GM18505 (cell line): Measurements from ENCODE around the gene XXYLT1.

ENCODE experiments used
- ATAC-seq: cut with Tn5 transposase; IDR thresholded peaks from one replicate; pipeline ENCODE4 v1.9.1; 2021; ENCODE audit not compliant: unreplicated experiment
- POLR2A ChIP-seq: IDR thresholded peaks from 4 replicates; pipeline ENCODE4 v1.6.1; 2011; ENCODE audit warnings: borderline replicate concordance; ENCODE audit not compliant: insufficient read depth, insufficient read length; ENCODE audit errors: extremely low read depth

XXYLT1 gene

DNA sequence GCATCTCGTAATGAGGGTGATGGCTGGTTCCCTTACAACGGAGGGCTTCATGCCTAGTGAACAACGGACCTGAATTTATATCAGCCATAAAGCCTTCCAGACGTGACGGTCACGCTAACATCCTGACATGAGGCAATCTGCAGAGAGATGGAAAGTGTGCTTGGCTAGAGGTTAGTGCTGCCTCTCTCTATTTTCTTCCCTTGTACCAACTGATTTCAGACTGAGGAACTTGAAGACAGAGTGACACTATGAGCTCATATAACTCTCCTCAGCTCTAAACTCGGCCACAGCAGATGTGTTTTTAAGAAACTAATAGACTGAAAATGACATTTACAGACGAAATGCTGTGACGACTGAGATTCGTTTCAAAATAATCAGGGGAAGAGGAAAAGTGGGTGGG lies 122.4 kb downstream of the XXYLT1 start:
- ATAC-seq: no peak
- TF ChIP-seq POLR2A: no peak

DNA sequence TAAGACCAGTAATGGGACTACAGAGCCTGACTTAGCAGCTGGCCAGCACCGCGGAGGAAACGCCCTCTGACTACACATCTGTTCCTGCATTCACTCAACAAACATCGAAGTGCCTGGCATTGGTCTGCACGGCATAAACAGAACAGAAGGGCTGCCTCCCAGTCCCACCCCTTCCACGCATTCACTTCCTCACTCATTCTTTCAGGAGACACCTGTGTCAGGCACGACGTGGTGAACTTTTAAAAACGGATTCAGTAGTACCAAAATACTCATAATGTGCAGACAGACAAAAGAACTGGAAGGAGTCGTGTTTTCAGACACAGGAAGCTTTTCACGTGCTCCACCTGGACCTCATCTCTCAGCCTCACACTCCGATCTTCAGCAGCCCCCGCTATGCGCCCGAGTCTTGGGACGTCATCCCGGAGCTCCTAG lies 123.3 kb downstream of the XXYLT1 start:
- TF ChIP-seq POLR2A: peak; percentile 52
- ATAC-seq: peak; percentile 66

DNA sequence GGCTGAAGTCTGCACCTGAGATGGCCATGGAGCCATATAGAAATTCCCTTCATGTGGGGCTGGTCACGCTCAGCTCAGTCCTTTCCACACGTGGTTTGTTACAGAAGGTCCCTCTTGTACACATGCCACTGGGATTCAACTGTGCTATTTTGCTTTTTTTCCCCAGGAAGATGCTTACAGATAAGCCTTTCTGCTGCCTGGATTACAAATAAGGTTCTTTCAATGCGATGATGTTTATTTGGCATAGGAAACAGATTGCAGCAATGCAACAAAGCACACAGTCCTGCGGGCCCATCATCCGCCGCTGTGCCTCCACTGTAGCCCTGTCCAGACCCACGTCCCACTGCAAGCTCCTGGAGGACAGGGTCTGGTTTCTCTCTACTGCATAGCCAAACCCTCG lies 124.8 kb downstream of the XXYLT1 start:
- TF ChIP-seq POLR2A: no peak

DNA sequence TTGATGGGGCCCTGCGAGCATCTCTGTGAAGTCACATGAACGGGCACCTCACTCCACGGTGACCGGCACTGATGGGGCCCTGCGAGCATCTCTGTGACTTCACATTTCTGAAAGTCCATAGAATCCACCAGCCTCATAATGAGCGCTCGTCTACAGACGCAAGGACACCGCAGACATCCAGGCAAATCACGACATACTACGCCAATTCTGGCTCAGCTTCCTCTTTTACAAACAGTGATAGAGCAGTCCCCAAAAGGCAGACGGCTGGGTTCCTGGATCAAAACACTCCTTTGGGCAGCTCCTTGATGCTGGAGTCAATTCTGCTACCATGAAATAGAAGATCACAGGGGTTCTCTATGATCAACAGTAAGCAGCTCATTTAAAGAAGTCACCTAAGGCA lies 125.4 kb downstream of the XXYLT1 start:
- no peak for TF ChIP-seq POLR2A

More for the DNA sequence above, 124.8 kb downstream of the XXYLT1 start:
- ATAC-seq: no peak

DNA sequence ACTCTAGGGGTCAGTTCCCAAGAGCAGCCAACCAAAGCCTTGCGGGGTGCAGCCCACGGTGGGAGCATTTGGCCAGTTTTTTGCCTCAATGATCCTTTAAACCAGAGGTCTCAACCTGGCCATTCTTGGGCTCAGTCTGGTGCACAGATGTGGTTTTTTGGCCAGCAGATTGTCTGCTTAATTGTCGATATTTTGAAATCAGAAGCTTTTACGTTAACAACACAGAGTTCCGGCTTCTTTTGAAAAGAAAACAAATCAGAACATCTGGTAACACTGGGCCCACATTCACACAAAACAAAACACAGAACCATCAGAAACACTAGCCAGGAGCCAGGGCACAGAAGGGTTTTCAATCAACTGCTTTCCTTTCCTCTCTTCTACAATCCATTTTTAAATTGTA lies 127.7 kb downstream of the XXYLT1 start:
- ATAC-seq: no peak
- TF ChIP-seq POLR2A: no peak

More for the DNA sequence above, 125.4 kb downstream of the XXYLT1 start:
- no peak for ATAC-seq

DNA sequence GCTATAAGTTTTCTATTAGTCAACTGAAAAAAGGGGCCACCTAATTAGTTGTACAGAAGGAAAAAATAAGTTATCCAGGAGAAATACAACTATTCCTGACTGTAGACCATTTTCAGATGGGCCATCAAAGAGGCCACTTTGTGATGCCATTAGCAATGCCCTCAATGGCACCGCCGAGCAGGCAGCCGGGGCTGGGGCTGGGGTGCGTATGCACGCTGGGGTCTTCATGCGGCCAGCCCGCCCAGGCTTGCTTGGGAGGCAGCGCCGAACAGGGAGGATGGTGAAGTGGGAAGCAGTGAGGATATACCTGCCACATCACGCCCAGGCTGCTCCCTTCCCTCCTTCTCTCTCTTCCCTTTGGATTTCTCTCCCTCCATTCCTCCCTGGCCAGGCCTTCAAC lies 128.4 kb downstream of the XXYLT1 start:
- TF ChIP-seq POLR2A: no peak
- no peak for ATAC-seq

DNA sequence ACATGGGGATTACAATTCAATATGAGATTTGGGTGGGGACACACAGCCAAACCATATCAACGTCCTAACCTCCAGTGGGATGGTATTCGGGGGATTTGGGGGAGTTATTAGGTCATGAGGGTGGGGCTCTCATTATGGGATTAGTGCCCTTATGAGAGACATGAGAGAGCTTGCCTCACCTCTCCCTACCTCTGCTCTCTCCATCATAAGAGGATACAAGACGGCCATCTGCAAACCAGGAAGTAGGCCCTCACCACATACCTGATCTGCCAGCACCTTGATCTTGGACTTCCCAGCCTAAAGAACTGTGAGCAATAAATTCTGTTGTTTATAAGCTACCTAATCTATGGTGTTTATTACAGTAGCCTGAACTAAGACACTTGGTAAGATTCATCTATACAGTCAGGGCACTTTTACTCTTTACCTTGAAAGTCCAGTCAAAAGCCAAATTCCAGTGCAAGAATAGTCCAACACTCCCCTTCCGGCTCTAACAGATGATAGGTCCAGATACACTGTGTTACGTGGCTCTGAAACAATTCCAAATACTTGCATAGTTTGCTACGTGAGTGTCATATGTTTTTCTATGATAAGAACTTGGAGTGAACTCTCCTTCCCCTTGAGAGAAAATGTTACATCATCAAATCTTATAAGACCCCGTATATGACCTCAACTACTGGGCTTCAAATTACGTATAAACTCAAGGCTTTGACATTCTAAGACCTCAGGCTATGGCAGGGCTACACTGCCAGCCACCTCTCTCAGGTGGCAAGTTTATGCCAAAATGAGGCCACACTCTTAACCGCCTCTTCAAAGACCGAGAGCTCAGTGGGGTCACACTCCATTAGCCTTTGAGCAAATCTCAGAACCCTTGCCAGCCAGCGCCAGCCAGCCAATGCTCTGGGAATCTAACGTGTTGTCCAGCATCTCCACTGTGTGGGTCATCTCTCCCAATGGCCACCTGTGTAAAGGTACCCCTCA lies 129.9 kb downstream of the XXYLT1 start:
- TF ChIP-seq POLR2A: no peak
- ATAC-seq: no peak

DNA sequence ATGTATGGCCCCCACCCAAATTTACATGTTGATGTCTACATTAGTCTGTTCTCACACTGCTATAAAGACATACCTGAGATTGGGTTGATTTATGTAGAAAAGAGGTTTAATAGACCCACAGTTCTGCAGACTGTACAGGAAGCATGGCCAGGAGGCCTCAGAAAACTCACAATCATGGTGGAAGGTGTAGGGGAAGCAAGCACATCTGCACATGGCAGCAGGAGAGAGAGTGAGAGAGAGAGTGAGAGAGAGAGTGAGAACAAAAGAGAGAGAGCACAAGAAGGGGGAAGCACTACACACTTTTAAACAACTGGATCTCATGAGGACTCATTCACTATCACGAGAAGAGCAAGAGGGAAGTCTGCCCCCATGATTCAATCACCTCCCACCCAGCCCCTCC lies 130.5 kb downstream of the XXYLT1 start:
- no peak for TF ChIP-seq POLR2A
- no peak for ATAC-seq

DNA sequence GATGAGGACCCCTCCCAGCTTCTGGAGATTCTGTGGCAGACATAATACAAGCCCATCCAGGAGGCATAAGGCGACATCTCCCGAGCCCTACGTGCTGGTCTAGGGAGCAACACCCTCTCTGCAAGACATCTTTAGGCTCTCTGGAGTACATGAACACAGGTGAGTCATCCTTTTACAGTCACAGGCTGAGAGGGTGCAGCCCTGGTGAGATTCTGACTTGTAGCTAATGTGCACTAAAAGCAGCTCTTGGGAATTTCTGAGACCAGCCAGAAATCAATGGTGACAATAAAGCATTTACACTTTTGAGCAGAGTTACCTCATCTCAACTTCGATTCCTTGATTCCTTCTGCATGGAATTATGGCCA lies 131.1 kb downstream of the XXYLT1 start:
- no peak for TF ChIP-seq POLR2A
- no peak for ATAC-seq

DNA sequence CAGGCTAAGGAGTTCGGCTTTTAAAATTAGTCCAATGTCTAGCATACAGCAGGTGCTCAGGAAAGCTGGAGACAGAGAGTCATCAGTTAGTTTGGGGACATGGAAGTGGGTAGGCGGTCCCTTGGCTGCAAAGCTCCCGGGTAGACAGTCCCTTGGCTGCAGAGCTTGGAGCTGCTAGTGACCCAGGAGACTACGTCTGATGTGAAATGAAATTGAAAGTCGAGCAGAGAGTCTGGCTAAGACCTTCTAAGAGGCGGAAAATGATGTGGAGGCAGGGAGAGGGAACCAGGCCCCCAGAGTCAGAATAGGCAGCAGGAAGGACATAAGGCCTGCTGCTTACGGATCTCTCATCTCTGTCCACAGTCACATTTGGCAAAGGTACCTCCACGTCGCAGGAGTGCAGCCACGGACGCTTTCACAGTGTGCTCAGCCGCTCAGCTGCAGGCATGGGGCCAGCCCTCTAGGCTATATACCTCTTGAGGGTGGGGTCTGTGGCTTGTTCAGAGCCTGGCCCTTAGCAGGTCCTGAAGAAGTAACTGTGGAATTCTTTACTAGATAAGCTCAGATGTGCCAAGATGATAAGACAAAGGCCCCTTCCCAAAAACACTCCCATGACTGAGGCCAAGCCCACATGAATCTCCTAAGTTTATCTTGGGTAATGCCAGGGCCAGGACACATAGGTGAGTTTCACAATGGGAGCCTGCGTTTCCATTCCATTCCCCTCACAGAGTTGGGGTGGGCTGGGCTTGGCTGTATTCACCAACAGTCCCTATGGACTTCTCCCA lies 131.7 kb downstream of the XXYLT1 start:
- TF ChIP-seq POLR2A: peak; percentile 40
- no peak for ATAC-seq

DNA sequence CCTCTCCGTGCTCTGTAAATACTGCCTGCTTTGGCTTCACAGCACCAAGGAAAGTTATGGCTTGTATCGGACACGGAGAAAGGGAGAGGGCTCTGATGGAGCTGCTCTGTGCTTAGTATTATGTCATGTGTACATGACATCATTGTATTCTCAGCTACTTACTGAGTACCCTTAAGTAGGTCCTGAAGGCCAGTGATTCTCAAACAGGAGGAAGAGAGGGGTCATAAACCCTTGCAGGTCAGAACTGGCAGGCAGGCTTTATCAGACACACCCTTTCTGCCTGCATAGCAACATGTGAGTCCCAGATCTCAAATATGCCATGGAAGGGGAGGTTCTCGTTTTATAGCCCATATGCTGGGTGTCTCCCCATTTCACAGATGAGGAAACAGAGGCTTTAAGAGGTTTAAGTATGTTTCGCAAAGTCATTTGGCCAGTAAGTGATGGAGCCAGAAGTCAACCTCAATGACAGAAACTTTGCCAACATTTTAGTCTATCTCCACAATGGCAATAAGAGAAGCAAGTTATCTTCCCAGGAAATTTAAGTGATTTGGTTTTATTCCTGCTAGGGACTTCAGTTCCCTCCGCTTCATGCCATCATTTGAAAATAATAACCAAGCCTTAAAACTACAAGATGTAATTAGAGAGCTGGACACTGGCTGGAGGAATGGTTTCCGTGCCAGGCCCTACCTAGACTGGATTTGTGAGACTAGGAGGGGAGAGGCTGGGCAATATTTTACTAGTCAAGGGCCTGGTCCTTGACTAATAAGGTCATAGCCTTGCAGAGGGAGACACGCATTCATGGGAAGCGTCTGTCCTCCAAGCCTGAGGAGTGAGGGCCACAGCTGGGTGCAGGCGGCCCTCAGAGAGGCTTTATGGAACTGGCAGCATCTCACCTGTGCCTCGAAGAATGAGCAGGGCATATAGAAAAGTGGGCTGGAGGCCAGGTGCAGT lies 133.0 kb downstream of the XXYLT1 start:
- no peak for TF ChIP-seq POLR2A
- no peak for ATAC-seq

DNA sequence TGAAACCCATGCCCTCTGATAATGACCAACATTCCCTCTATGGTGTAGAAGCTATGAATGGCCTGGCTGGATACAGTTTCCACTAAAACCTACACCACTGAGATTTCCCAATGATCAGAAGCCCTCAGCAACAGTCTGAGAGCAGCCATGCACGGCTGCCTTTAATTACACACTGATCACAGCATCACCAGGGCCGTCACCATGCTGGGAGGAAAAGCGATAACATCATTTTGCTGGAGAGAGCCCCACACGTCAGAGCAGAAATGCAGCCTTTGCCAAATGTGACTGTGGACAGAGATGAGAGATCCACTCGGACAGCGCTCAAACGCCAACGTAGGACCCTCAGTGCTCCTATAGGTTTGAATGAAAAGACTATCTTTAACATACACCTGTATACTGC lies 135.0 kb downstream of the XXYLT1 start:
- TF ChIP-seq POLR2A: no peak
- no peak for ATAC-seq

DNA sequence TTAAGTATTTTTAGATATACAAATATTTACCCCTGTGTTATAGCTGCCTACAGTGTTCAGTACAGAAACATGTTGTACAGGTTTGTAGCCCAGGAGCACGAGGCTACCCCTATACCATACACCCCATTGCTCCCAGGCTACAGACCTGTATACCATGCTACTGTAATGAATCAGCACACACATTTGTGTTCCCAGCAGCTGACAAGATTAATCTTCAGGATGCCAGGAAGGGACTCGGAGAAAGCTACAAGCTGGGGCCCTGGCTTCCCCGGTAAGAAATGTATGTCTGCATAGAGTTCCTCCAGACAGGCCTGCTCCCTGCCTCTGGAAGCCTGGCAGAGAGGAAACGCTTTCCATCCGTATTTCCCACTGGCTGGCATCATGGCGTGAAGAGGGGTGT lies 136.5 kb downstream of the XXYLT1 start:
- no peak for TF ChIP-seq POLR2A
- ATAC-seq: no peak

DNA sequence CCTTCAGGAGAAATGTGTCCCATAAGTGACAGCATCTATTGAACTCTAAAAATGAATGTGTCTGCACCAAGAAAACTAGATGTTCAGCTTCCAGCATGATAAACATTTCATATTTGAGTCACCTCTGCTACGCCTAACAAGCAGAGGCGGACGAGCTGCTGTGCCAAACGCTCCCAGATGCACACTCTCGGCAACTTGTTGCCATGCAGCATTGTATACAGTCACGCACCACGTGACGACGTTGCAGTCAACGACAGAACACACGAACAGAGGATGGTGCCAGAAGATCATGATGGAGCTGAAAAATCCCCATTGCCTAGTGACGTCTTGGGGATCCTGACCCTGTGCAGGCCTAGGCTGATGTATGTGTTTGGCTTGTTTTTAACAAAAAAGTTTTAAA lies 137.5 kb downstream of the XXYLT1 start:
- no peak for TF ChIP-seq POLR2A
- ATAC-seq: peak; percentile 35

DNA sequence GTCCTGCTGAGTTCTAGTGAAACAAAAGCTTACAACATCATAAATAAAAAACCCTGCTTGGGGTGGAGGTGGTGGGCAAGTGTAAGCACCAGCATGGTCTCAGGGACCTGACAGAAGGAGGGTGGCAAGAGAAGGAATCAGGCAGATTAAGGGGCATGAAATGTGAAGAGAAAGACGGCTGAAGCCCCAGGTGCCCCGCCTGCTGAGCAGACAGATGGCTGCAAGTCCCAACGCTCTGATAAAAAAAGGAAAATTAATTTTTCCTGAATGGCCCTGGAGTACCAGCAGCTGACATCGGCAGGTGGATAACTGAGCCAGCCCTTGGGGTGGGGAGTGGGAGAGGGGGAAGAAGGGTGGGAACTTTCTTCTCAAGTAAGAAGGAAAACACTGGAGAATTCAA lies 137.9 kb downstream of the XXYLT1 start:
- no peak for TF ChIP-seq POLR2A
- no peak for ATAC-seq
